Thymus (tissue), 11 donors: ENCODE data around the gene MIA. TPM values are rescaled to one million over a fixed set of nuclear protein-coding genes. Genes with fewer than 3 reads are reported as not detected.

Source experiments
- DNase-seq, 9 donors: peaks; one replicate each; pipeline ENCODE4 v3.0.0-alpha.2; 2013; ENCODE audit warnings: low spot score in 9 of 9, low read depth in 6 of 9, missing footprints in 1 of 9
- H3K27ac ChIP-seq, 2 donors: one replicate each; pipeline ENCODE4 v1.5.1; 2013; ENCODE audit warnings: control low read depth in 1 of 2, low read depth in 1 of 2, low read length in 1 of 2, mild to moderate bottlenecking in 1 of 2, moderate library complexity in 1 of 2
- H3K27me3 ChIP-seq, 2 donors: one replicate each; pipeline ENCODE4 v1.5.1; 2013; ENCODE audit warnings: low read length in 1 of 2; ENCODE audit not compliant: control insufficient read depth in 2 of 2, insufficient read depth in 1 of 2
- H3K36me3 ChIP-seq, 2 donors: one replicate each; pipeline ENCODE4 v1.5.1; 2013; ENCODE audit warnings: low read length in 1 of 2, mild to moderate bottlenecking in 1 of 2, moderate library complexity in 1 of 2; ENCODE audit not compliant: control insufficient read depth in 2 of 2, insufficient read depth in 2 of 2
- H3K4me1 ChIP-seq, 2 donors: one replicate each; pipeline ENCODE4 v1.5.1; 2013; ENCODE audit warnings: low read length in 2 of 2; ENCODE audit not compliant: control insufficient read depth in 2 of 2, insufficient read depth in 2 of 2
- H3K4me3 ChIP-seq, 2 donors: one replicate each; pipeline ENCODE4 v1.5.1; 2013; ENCODE audit warnings: low read length in 2 of 2, control low read depth in 1 of 2, mild to moderate bottlenecking in 1 of 2
- H3K9me3 ChIP-seq, 2 donors: one replicate each; pipeline ENCODE4 v1.5.1; 2013; ENCODE audit warnings: low read length in 1 of 2, mild to moderate bottlenecking in 1 of 2; ENCODE audit not compliant: control insufficient read depth in 2 of 2, insufficient read depth in 1 of 2
- WGBS: extraction: QIAGEN DNeasy Blood & Tissue Kit; methylation state at CpG from one replicate; pipeline ENCODE4 v1.1.7; 2013; 5-methylcytosine and 5-hydroxymethylcytosine counted together
- polyA plus RNA-seq: library from polyadenylated mRNA; stranded (reverse); fragments of 200-250 nt; gene quantifications from one replicate; pipeline ENCODE4 v1.2.3, GENCODE V29; 2013
- total RNA-seq: library from RNA; stranded (reverse); fragments of 120-200 nt; gene quantifications from one replicate; pipeline ENCODE4 v1.2.4, GENCODE V29; 2013
- donor health status: healthy.

MIA gene
- total and polyA plus RNA-seq, 2 donors = 3.8 to 38.7 TPM

DNA sequence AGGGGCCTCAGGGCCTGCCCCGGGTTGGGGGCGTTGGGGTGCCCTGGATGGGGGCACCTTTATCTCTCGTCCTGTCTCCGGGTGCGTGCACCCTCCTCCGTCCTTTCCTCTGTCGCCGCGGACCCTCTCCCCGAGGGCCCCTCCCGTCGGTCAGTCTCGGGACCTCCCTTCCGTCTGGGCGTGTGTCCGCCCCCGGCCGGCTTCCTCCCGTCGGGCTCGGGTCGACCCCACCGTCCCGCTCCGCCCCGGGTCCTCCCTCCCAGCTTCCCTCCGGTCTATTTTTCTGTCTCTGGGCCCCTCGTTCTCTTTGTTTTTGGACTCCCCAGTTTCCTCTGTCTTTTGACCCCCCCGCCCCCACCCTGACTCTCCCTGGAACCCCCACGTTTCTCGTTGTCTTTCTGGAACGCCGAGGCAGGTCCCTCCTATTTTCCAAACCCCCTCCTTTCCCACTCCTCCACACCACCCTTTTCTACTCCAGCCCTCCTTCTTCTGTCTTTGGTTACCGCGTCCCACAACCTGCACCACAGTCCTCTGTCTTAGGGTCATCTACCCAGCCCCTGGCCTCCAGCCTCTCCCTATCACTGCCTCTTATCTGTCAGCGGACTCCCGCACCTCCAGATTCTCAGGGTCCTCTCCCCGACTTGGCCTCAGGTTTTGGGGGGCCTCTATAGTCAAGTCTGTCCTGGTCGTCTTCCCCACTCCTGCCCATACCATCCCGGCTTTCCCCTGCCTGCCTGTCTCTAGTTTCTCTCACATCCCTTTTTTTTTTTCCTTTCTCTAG is 24.4 kb downstream of the MIA start:
- 6% methylated on average over 40 of the region's 40 CpGs for WGBS
- no peak for DNase-seq
- H3K9me3 ChIP-seq = no peaks in the 10 kb centered on the region
- peak overlapping the region; percentile 87 to 96 for H3K4me3 ChIP-seq
- peaks cover 37% of the 10 kb centered on the region in 2 donors for H3K36me3 ChIP-seq
- H3K27ac ChIP-seq = peak overlapping the region; percentile 70 to 96
- no peaks in the 10 kb centered on the region for H3K27me3 ChIP-seq
- peaks cover 38 to 63% of the 10 kb centered on the region in 2 donors for H3K4me1 ChIP-seq

DNA sequence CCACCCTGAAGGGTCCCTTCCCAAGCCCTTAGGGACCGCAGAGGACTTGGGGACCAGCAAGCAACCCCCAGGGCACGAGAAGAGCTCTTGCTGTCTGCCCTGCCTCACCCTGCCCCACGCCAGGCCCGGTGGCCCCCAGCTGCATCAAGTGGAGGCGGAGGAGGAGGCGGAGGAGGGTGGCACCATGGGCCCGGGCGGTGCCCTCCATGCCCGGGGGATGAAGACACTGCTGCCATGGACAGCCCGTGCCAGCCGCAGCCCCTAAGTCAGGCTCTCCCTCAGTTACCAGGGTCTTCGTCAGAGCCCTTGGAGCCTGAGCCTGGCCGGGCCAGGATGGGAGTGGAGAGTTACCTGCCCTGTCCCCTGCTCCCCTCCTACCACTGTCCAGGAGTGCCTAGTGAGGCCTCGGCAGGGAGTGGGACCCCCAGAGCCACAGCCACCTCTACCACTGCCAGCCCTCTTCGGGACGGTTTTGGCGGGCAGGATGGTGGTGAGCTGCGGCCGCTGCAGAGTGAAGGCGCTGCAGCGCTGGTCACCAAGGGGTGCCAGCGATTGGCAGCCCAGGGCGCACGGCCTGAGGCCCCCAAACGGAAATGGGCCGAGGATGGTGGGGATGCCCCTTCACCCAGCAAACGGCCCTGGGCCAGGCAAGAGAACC is 25.1 kb downstream of the MIA start:
- Histone ChIP-seq H3K4me1 (peaks cover 38 to 70% of the 10 kb centered on the region in 2 donors), H3K4me3 (peak overlapping the region; percentile 87 to 96), H3K27ac (peak overlapping the region in 1 of 2 donors; percentile 32), H3K27me3 (no peaks in the 10 kb centered on the region), H3K36me3 (peaks cover 37 to 44% of the 10 kb centered on the region in 2 donors), H3K9me3 (no peaks in the 10 kb centered on the region)
- 92% methylated on average over 27 of the region's 27 CpGs for WGBS
- DNase-seq = no peak

DNA sequence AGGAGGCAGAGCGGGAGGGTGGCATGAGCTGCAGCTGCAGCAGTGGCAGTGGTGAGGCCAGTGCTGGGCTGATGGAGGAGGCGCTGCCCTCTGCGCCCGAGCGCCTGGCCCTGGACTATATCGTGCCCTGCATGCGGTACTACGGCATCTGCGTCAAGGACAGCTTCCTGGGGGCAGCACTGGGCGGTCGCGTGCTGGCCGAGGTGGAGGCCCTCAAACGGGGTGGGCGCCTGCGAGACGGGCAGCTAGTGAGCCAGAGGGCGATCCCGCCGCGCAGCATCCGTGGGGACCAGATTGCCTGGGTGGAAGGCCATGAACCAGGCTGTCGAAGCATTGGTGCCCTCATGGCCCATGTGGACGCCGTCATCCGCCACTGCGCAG is 25.7 kb downstream of the MIA start:
- Histone ChIP-seq H3K4me1 (peaks cover 38 to 75% of the 10 kb centered on the region in 2 donors), H3K27me3 (no peaks in the 10 kb centered on the region), H3K9me3 (no peaks in the 10 kb centered on the region), H3K27ac (no peak overlapping the region), H3K4me3 (no peak overlapping the region), H3K36me3 (peaks cover 37 to 46% of the 10 kb centered on the region in 2 donors)
- 98% methylated on average over 27 of the region's 27 CpGs for WGBS
- DNase-seq = no peak

DNA sequence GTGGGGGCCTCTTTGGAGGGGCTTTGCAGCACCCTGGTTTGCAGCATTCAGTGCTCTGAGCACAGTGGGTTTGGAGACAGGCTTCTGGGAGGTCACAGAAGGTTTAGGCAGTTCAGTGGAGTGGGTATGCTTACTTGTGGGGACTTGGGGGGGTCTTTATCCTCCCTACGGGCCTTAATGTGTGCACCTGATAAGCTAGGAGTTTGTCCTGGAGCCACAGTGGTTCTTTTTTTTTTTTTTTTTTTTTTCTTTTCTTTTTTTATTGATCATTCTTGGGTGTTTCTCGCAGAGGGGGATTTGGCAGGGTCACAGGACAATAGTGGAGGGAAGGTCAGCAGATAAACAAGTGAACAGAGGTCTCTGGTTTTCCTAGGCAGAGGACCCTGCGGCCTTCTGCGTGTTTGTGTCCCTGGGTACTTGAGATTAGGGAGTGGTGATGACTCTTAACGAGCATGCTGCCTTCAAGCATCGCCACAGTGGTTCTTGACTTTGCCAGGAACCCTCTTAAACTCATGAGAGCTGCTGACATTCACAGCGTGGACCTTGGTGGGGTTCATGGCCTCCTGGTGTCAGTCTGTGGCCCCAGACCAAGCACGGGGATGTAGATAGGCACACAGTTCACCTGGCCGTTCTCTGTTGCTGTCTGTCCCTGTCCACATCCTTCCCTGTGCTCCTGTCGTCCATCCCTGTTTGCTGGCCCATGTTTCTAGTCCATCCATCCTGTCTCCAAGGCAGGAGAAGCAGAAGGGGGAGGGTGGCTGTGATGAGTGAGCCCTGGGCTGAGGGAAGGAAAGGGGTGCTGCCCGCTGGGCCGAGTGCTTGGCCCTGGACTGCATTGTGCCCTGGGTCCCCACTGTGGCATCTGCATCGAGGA is 26.3 kb downstream of the MIA start:
- peaks cover 30 to 43% of the 10 kb centered on the region in 2 donors for H3K36me3 ChIP-seq
- no peak overlapping the region for H3K4me3 ChIP-seq
- 89% methylated on average over 13 of the region's 13 CpGs for WGBS
- peak overlapping the region in 1 of 2 donors; percentile 22 for H3K27ac ChIP-seq
- H3K9me3 ChIP-seq = no peaks in the 10 kb centered on the region
- DNase-seq = no peak
- H3K4me1 ChIP-seq = peaks cover 45 to 79% of the 10 kb centered on the region in 2 donors
- no peaks in the 10 kb centered on the region for H3K27me3 ChIP-seq

DNA sequence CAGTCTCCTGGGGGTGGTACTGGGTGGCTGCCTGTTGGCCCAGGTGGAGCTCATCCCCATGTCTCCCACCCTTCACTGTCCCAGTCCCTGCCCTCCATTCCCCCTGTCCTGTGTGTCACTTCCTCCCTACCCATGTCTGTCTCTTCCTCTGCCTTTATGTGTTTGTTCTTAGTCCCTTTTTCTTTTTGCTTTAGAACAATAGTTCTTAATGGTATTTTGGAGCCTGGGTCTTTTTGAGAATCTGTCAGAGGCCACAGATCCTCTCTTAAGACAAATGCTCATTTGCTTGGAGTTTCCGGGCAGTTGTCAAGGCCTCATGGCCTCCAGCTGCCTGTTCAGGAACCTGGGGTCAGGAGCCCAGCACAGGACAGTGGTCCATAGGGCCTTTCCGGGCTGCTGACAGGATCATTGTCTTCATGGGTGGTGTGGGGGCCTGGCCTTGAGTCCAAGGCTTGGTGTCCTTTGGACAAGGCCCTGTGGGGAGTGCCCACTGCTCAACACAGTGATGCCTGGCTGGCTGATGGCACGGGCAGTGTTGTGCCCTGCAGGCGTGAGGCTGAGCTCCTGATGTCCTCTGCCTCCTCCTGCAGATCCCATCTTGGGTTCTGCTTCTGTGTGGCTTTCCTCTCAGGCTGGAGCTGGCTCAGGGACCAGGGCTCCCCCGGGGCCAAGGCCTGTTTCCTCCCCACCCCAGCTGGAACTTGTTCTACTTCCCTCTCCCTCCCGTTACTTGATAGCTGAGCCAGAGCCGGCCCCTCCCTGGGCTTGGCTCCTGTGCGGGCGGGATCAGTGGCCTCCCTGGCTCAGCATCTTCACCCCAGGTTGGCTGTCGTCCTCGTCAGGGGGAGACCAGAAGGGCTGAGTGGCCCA is 27.2 kb downstream of the MIA start:
- Histone ChIP-seq H3K36me3 (peaks cover 32 to 49% of the 10 kb centered on the region in 2 donors), H3K27ac (peak overlapping the region; percentile 22 to 48), H3K9me3 (no peaks in the 10 kb centered on the region), H3K4me1 (peaks cover 50 to 84% of the 10 kb centered on the region in 2 donors), H3K4me3 (no peak overlapping the region), H3K27me3 (no peaks in the 10 kb centered on the region)
- no peak for DNase-seq
- 70% methylated on average over 11 of the region's 11 CpGs for WGBS

DNA sequence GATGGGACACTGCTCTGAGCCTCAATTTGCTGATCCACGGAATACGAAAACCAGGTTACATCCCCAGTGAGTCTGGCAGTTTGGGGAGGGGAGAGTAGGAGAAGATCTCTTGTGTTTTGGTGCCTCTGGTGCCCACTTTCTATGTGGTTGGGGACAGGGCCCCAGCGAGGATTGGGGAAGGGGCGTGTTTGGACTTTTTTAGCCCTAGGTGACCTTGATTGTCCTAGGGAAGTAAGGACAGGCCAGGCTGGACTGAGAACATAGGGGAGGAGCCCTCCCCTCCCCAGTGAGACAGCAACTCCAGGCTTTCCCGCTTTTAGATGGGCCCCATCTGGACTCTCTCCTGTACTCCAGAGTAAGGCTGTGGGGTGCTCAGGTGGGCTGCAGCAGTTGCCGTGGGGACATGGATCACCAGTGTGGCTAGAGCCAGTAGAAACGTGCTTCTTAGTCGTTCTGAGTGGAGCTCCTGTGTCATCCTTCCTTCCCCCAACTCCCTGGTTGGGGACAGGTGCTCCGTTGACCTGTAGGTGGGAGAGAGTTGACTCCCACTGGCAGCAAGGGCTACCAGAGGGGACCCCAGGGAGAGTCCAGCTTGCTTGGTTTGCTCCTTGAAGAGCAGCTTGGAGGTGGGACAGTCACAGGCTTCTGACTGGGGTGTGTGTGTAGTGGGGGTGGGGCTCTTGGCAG is 28.0 kb downstream of the MIA start:
- Histone ChIP-seq H3K27ac (peak overlapping the region; percentile 19 to 48), H3K36me3 (peaks cover 40 to 57% of the 10 kb centered on the region in 2 donors), H3K27me3 (no peaks in the 10 kb centered on the region), H3K4me3 (no peak overlapping the region), H3K9me3 (no peaks in the 10 kb centered on the region), H3K4me1 (peaks cover 46 to 79% of the 10 kb centered on the region in 2 donors)
- no peak for DNase-seq
- 72% methylated on average over 9 of the region's 9 CpGs for WGBS

DNA sequence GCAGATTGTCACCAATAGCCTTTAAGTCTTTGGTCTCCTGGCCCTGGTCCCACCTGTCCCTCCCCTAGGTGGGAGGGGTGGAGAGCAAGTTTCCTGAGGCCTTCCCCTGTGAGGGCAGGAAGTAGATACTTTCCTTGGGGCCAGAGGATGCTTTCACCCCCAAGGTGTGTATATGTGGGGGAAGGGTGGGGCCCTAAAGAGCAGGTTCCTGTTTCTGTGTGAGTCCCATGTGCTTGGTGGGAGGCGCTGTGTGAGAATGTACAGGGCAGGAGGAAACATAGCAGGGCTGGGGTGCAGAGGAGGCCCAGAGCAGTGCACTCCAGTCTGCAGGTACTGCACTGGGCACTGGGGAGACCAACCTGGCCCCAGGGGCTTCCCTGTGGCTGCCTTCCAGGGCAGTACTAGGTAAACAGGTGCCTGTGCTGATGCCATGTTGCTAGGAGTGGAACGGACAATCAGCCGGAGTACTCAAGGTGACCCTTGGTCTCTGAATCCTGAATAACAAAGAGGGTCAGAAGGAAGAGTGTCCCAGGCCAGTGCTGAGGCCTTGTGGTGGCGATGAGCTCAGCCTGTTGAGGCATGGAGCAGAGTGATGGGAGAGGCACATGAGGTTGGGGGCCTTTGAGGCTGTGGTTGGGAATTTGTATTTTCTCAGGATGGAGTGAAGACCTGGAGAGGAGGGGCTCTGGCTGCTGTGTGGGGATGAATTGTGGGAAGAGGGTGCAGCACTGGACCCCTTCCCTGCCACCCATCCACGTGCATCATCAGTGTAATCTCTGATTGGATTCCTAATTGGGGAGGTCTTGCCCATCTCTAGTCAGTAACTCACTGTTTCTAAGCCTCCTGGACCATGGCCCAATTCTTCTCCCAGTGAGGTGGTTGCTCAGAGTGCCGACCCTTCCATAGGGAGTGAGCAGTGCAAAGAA is 28.8 kb downstream of the MIA start:
- 93% methylated on average over 6 of the region's 6 CpGs for WGBS

More for the DNA sequence above, 28.8 kb downstream of the MIA start:
- H3K9me3 ChIP-seq = no peaks in the 10 kb centered on the region
- peaks cover 48 to 64% of the 10 kb centered on the region in 2 donors for H3K36me3 ChIP-seq
- H3K4me3 ChIP-seq = no peak overlapping the region
- H3K27me3 ChIP-seq = no peaks in the 10 kb centered on the region
- peaks cover 46 to 79% of the 10 kb centered on the region in 2 donors for H3K4me1 ChIP-seq
- peak in 3 of 9 donors; percentile 51 to 79 (median 53) for DNase-seq
- peak overlapping the region; percentile 48 to 69 for H3K27ac ChIP-seq
